Measurements from ENCODE around the gene ALDH7A1. TPM values are rescaled to one million over a fixed set of nuclear protein-coding genes. Genes with fewer than 3 reads are reported as not detected.

The ALDH7A1 gene
- total RNA-seq, 1 donor from 2014 or later, result 128 TPM

DNA sequence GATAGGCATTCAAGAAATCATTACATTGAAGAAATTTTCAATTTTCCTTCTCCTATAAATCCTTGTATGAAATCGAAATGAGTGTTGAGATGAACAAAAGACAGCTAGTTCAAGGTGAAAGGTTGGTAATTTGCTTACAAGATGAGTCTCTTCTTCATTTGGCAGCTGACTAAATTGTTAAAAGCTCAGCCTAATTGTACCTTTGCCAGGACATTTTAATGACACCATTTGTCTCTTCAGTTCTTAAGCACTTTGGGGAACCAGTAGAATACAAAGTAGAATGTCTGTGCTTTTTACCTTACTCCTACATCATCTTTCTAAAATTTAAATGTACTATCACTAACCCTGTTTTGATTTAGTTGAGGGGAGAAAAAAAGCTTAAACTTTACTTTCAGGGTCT is 112.4 kb downstream of the ALDH7A1 start:
- no peak overlapping the region for H3K27ac ChIP-seq
- H3K4me2 ChIP-seq, result no peak overlapping the region
- Mint-ChIP-seq H3K4me1 (peaks cover 13% of the 10 kb centered on the region), H3K27me3 (ENCODE audit: insufficient read depth, low read depth) (no peaks in the 10 kb centered on the region), H3K36me3 (peaks cover 12% of the 10 kb centered on the region), H3K4me3 (no peak overlapping the region), H3K27ac (no peak overlapping the region), H3K9me3 (no peaks in the 10 kb centered on the region)
- no peak overlapping the region for H3K4me3 ChIP-seq
- H3F3A ChIP-seq (ENCODE audit: low read depth), result peaks cover 1% of the 10 kb centered on the region
- no peaks in the 10 kb centered on the region for H3K79me2 ChIP-seq (ENCODE audit: low read depth)
- no peak overlapping the region for H2AFZ ChIP-seq (replicated peaks)
- no peaks in the 10 kb centered on the region for H3K27me3 ChIP-seq
- no peaks in the 10 kb centered on the region for H3K9me3 ChIP-seq (ENCODE audit: low read depth)
- H4K20me1 ChIP-seq (ENCODE audit: low read depth), result no peaks in the 10 kb centered on the region
- peaks cover 8% of the 10 kb centered on the region for H3K36me3 ChIP-seq
- H3K9ac ChIP-seq, result no peak overlapping the region
- TF ChIP-seq, protein P1, sequence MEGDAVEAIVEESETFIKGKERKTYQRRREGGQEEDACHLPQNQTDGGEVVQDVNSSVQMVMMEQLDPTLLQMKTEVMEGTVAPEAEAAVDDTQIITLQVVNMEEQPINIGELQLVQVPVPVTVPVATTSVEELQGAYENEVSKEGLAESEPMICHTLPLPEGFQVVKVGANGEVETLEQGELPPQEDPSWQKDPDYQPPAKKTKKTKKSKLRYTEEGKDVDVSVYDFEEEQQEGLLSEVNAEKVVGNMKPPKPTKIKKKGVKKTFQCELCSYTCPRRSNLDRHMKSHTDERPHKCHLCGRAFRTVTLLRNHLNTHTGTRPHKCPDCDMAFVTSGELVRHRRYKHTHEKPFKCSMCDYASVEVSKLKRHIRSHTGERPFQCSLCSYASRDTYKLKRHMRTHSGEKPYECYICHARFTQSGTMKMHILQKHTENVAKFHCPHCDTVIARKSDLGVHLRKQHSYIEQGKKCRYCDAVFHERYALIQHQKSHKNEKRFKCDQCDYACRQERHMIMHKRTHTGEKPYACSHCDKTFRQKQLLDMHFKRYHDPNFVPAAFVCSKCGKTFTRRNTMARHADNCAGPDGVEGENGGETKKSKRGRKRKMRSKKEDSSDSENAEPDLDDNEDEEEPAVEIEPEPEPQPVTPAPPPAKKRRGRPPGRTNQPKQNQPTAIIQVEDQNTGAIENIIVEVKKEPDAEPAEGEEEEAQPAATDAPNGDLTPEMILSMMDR (IDR thresholded peaks at IDR 0.05), result no peak
- TF ChIP-seq EZH2phosphoT487 (IDR thresholded peaks at IDR 0.05), result no peak
- TF ChIP-seq EZH2 (IDR thresholded peaks at IDR 0.05), result no peak
- DNase-seq (ENCODE audit: low spot score), result no peak
- peaks cover 15% of the 10 kb centered on the region for H3K4me1 ChIP-seq

DNA sequence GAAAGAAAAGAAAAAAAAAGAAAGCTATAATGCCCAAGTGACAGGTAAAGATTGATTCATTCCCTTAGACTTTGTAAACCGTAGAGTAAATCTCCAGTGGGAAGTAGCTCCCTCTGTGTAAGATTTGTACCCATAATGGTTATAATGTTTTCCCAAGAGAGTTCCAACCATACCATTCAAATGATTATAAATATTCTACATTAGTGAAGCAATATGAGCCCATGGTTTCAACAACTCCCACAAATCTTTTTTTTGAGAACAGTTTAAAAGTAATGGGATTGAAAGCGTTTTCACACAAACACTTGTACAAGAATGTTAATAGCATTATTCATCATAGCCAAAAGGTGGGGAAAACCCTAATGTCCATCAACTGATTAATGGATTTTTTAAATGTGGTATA is 113.8 kb downstream of the ALDH7A1 start:
- Histone ChIP-seq H4K20me1 (ENCODE audit: low read depth) (no peaks in the 10 kb centered on the region), H3K27ac (no peak overlapping the region), H3K79me2 (ENCODE audit: low read depth) (no peaks in the 10 kb centered on the region), H3K27me3 (no peaks in the 10 kb centered on the region), H3K4me2 (no peak overlapping the region), H3K9ac (no peak overlapping the region), H3K4me3 (no peak overlapping the region), H3K9me3 (ENCODE audit: low read depth) (no peaks in the 10 kb centered on the region), H2AFZ (replicated peaks) (no peak overlapping the region), H3K4me1 (peaks cover 14% of the 10 kb centered on the region), H3F3A (ENCODE audit: low read depth) (no peaks in the 10 kb centered on the region), H3K36me3 (no peaks in the 10 kb centered on the region)
- Mint-ChIP-seq H3K36me3 (peaks cover 12% of the 10 kb centered on the region), H3K4me1 (peaks cover 13% of the 10 kb centered on the region), H3K27ac (no peak overlapping the region), H3K4me3 (no peak overlapping the region), H3K9me3 (no peaks in the 10 kb centered on the region), H3K27me3 (ENCODE audit: insufficient read depth, low read depth) (no peaks in the 10 kb centered on the region)
- TF ChIP-seq, protein P1 (IDR thresholded peaks at IDR 0.05), result no peak
- no peak for TF ChIP-seq EZH2phosphoT487 (IDR thresholded peaks at IDR 0.05)
- TF ChIP-seq EZH2 (IDR thresholded peaks at IDR 0.05), result no peak
- no peak for DNase-seq (ENCODE audit: low spot score)

Small RNA genes within 50 kb of the gene (small RNA-seq; reads per million reads assigned to genes)
- not detected for gene RNU6-290P

Other genes with a start within 250 kb of the ALDH7A1 start
- gene GRAMD2B, start 171.8 kb downstream of the ALDH7A1 start, total RNA-seq (ENCODE audit: low replicate concordance), result 8.6 and 11.0 TPM in 2 replicates
- gene PHAX, start 5.7 kb upstream of the ALDH7A1 start, total RNA-seq (ENCODE audit: low replicate concordance), result 54.5 and 86.8 TPM in 2 replicates
- gene LMNB1, start 181.9 kb upstream of the ALDH7A1 start, total RNA-seq (ENCODE audit: low replicate concordance), result 197 and 245 TPM in 2 replicates

Measured in neural progenitor cell (in vitro differentiated cells).